ENCODE measurements around the gene SYNE4. TPM values are rescaled to one million over a fixed set of nuclear protein-coding genes. Genes with fewer than 3 reads are reported as not detected.
A peak's percentile ranks its signal among the peaks of the same experiment; 100 is the strongest.

The SYNE4 gene, protein sequence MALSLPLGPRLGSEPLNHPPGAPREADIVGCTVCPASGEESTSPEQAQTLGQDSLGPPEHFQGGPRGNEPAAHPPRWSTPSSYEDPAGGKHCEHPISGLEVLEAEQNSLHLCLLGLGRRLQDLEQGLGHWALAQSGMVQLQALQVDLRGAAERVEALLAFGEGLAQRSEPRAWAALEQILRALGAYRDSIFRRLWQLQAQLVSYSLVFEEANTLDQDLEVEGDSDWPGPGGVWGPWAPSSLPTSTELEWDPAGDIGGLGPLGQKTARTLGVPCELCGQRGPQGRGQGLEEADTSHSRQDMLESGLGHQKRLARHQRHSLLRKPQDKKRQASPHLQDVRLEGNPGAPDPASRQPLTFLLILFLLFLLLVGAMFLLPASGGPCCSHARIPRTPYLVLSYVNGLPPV
- total RNA-seq, result 0.32 TPM in 1 of 2 replicates, not detected in the other

DNA sequence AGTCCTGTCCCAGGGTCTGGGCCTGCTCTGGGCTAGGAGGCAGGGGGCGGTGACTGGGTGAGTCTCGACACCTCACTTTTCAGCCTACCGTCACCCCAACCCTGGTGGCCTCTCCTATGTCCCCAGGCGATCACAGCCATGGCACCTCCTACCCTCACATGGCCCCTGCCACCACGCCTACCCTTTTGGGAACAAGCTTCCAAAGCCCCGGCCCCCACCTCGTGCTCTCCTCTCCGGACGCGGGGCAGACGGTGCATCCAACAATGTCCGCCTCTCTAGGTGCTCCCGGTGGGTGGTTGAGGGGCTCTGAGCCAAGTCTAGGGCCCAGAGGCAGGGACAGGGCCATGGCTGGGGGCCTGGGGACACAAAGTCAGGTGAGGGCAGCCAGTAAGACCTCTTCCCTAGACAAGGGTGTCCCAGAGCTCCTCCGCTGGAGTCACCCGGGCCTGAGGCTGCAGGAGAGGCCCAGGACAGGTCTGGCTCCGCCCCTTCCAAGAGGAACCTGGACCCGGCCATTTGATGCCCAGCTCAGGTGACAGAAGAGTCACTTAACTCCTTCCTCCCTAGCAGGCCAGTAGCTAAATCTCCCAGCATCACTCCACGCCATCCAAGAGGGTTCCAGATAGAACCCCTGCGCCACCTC is at the start of gene SYNE4:
Gene SYNE4 (minus strand): TSS at position 478 of the 643 bp plus-strand sequence. CDS start 132 bp downstream, at position 346.
- peak within 1 kb of the TSS; percentile 46 for H3K4me3 ChIP-seq (ENCODE audit: low read depth, low read length)
- TF ChIP-seq CTCF (IDR thresholded peaks at IDR 0.05; ENCODE audit: insufficient read depth, low read depth, low read length), result no peak
- no peak for DNase-seq (ENCODE audit: low read depth)

DNA sequence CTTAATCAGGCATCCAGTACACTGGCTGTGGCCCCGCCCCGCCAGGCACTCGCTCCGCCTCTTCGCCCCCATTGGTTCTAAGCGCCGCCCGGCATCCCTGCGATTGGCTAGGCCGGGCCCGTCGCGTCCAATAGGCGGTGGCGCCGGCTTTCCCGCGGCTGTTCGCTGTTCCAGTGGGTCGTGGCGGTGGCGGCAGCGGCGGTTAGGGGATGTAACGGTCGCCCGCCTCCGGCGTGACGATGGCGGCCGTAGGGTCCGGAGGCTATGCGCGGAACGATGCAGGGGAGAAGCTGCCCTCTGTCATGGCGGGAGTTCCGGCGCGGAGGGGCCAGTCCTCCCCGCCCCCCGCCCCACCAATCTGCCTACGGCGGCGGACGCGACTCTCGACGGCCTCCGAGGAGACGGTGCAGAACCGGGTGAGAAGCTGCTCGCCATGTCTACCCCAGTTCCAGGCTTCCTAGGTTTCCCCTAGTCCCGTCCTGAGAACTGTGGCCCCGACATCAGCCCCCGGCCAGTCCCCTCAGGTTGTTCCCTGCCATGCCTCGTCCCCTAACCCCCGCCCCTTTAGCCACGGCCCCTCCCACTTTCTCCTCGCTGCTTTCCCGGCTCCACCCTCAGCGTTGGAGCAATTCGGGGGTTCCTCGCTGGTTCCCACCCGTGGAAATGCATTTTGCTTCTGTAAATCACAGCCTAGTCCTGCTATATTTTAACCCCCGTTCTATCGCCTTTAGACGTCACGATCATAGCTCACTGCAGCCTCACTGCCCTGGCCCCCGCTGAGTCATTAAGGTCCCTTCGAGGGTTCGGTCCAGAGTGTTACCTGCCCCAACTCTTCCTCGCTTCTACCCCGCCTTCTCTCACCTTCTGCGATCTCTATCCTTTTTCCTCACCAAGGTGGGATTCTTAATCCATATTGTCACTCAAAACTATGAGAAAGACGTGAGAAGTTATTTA is 46.4 kb upstream of the SYNE4 start, which contains the start of gene WDR62:
Gene WDR62 (plus strand): TSS at position 165 of the 954 bp plus-strand sequence. CDS start 75 bp downstream, at position 240.
- no peak for TF ChIP-seq CTCF (IDR thresholded peaks at IDR 0.05; ENCODE audit: insufficient read depth, low read depth, low read length)
- peak; percentile 93 for DNase-seq (ENCODE audit: low read depth)
- peak within 1 kb of the TSS; percentile 83 for H3K4me3 ChIP-seq (ENCODE audit: low read depth, low read length)

GRCh38 chr19:36054119-36054732 is 45.6 kb upstream of the SYNE4 start, which contains the start of gene THAP8:
Gene THAP8, minus strand, starts transcription at chr19:36054285. Its CDS starts 68 bp downstream, at chr19:36054217.
- TF ChIP-seq CTCF (IDR thresholded peaks at IDR 0.05; ENCODE audit: insufficient read depth, low read depth, low read length), result peak; percentile 40

GRCh38 chr19:36051637-36052036 is 43.0 kb upstream of the SYNE4 start:
- TF ChIP-seq CTCF (IDR thresholded peaks at IDR 0.05; ENCODE audit: insufficient read depth, low read depth, low read length), result no peak
- H3K4me3 ChIP-seq (ENCODE audit: low read depth, low read length), result no peak overlapping the region
- no peak for DNase-seq (ENCODE audit: low read depth)

More at GRCh38 chr19:36054119-36054732, 45.6 kb upstream of the SYNE4 start, which contains the start of gene THAP8:
- H3K4me3 ChIP-seq (ENCODE audit: low read depth, low read length), result peak within 1 kb of the TSS; percentile 83
- peak; percentile 100 for DNase-seq (ENCODE audit: low read depth)

DNA sequence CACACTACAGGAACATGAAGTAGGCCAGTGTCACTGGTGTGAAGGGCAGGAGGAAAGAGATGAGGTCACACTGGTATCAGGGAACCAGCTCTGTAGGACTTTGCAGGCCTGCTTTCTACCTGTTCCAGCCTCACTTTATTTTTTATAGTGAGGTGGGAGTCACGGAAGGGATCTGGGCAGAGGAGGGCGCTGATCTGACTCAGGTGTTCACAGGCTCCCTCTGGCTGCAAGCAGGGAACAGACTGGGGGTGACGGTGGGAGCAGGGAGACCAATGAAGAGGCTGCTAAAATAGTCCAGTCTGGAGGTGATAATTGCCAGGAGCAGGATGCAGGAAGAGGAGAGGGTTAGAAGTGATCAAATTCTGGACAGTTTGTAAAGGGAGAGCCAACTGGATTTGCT is 42.6 kb upstream of the SYNE4 start:
- TF ChIP-seq CTCF (IDR thresholded peaks at IDR 0.05; ENCODE audit: insufficient read depth, low read depth, low read length), result peak; percentile 37
- no peak for DNase-seq (ENCODE audit: low read depth)

More for the DNA sequence above, 42.6 kb upstream of the SYNE4 start:
- no peak overlapping the region for H3K4me3 ChIP-seq (ENCODE audit: low read depth, low read length)

Data from fibroblast of villous mesenchyme (primary cell).